IPS-NIHi7 (cell line): Measurements from ENCODE around the gene CEACAM6.

Source experiments
- DNase-seq: peaks from one replicate; pipeline ENCODE4 v3.0.0; 2012; ENCODE audit warnings: mixed read lengths; ENCODE audit errors: extremely low spot score

CEACAM6 gene

GRCh38 chr19:41796362-41796761, 41.0 kb downstream of the CEACAM6 start, which contains the start of gene CEACAM3:
Gene CEACAM3, plus strand, starts transcription at chr19:41796587. Its CDS starts 91 bp downstream, at chr19:41796678.
- no peak for DNase-seq

DNA sequence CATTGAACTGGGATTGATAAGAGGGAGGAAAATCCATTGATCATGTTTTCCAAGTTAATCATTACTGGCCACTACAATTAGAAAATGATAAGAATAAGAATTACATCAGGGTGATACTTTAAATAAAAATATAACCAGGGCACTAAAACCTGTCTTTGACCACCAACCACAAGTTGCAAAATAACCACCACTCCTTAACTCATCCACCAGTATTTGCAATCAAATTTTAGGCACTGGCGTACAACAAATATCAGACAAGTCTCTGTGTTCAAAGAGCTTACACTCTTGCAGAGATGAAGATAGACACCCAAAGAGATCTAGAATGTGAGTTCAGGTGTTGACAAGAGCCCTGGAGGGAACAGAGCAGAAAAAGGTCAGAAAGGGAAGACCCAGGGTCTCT, 41.6 kb downstream of the CEACAM6 start:
- DNase-seq = no peak

GRCh38 chr19:41799444-41800000, 44.2 kb downstream of the CEACAM6 start:
- no peak for DNase-seq

GRCh38 chr19:41801031-41801430, 45.7 kb downstream of the CEACAM6 start:
- DNase-seq = no peak

DNA sequence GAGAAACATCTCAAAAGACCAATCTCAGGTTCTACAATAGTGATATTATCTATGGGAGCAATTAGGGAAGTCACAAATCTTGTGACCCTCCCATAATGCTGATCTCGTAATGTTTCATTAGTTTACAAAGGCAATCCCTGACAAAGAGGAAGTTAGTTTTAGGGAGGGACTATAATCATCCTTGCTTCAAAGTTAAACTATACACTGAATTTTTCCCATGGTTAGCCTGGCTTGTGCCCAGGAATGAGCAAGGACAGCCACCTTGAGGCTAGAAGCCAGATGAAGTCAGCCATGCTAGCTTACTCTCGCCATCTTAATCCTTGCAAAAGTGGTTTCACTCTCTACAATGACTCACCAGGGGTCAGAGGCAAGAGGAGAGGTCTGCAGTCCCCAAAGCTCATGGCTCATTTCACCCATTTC, 46.5 kb downstream of the CEACAM6 start:
- no peak for DNase-seq

- no peak for DNase-seq
These were observed 47.4 kb downstream of the CEACAM6 start for GRCh38 chr19:41802770-41803169.

DNA sequence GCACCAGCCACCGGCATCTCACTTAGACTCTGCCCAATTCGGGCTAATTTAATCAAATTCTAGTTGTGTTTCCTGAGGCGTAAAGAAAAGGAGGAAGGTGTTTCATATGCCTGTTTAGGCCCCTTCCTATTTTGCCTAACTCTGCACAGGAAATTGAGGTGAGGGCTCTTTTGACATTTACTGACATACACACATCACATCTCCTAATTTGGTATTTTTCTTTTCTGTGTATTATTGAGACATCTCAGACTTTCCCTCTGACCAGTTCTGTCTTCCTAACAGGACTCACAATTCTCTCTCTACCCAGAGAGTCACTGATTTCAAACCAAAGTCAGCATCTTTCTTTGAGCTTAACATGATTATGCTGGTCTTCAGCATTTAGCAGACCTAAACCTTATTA, 49.0 kb downstream of the CEACAM6 start:
- no peak for DNase-seq

GRCh38 chr19:41807176-41807575, 51.8 kb downstream of the CEACAM6 start:
- no peak for DNase-seq

GRCh38 chr19:41808663-41809566, 53.6 kb downstream of the CEACAM6 start:
- no peak for DNase-seq

- DNase-seq = no peak
These were observed 55.0 kb downstream of the CEACAM6 start for GRCh38 chr19:41810301-41810700.

- DNase-seq = no peak
These were observed 55.7 kb downstream of the CEACAM6 start for GRCh38 chr19:41811036-41811435.

DNA sequence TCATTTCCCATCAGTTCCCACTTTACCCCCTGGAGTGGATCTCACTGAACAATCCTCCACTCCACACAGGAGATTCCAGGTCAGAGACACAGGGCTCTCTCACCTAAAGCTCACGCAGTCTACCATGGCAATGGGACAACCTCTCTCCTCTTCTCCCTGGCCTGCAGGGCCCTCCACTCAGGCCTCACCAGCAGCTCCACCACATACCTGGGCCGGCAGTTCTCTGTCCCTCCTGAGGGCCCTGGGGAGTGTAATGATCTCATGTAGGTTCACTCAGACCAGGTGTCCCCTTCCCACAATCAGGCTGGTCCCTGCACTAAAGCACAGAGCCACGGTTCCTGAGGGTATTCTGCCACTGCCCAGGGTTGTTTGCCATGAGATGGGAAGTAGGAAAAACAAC, 56.7 kb downstream of the CEACAM6 start:
- DNase-seq = no peak

- DNase-seq = no peak
These were observed 58.6 kb downstream of the CEACAM6 start for GRCh38 chr19:41813911-41814310.

DNA sequence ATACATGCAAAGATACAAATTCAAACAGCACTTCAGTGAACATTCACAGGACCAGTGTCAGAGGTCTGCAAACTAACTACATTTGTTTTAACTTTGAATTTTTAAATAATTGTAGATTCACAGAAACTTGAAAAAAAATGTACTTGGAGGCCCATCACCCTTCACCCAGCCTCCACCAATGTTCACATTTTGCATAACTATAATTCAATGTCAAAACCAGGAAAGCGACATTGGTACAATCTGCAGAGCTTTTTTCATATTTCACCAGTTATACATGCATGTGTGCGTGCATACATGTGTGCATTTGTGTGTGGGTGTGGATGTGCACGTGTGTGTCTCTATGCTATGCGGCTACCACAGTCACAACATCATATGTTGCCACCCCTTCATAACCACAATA, 60.0 kb downstream of the CEACAM6 start:
- DNase-seq = no peak

DNA sequence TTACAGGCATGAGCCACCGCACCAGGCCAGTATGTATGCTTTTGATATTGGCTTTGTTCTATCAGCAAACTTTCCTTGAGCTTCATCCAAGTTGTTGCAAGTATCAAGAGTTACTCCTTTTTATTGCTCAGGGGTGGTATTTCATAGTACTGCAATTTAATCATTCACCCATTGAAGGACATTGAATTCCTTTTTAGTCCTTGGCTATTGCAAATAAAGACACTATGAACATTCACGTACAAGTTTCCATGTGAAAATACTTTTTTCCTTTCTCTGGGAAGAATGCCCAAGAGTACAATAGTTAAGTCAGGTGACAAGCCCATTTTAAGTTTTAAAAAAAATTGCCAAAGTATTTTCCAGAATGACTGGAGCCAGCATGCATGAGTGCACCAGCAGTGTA, 61.4 kb downstream of the CEACAM6 start:
- DNase-seq = no peak

GRCh38 chr19:41821003-41821735, 65.8 kb downstream of the CEACAM6 start:
- DNase-seq = peak; percentile 88
